H1 (cell line): Measurements from ENCODE around the gene HYAL1. TPM values are rescaled to one million over a fixed set of nuclear protein-coding genes. Genes with fewer than 3 reads are reported as not detected.

Experiments
- CTCF ChIA-PET: fragments of 300-600 bp; sonication (Branson Sonifier 250); formaldehyde crosslinking; loops from one replicate; lab custom pipeline; 2021; ENCODE audit not compliant: partially characterized antibody; lab: Charles Lee
- POLR2A ChIA-PET: fragments of 300-600 bp; sonication (Branson Sonifier 250); formaldehyde crosslinking; loops from one replicate; lab custom pipeline; 2021; ENCODE audit warnings: inconsistent platforms; ENCODE audit not compliant: partially characterized antibody; lab: Charles Lee
- DNase-seq, 2 experiments: peaks; one replicate each; pipeline versions ENCODE4 v3.0.0 to v3.0.0-alpha.2; 2010 to 2022; ENCODE audit warnings: low spot score in 2 of 2, low read depth in 1 of 2, mixed read lengths in 1 of 2
- FAIRE-seq: peaks from 2 replicates; lab custom pipeline; 2011; peaks lifted over from hg19 to GRCh38; lab: Jason Lieb, UNC
- H2AFZ ChIP-seq: 2 replicates; pipeline ENCODE4 v1.8.1; 2012; ENCODE audit warnings: low read length, inconsistent platforms
- H2AK5ac ChIP-seq: 2 replicates; pipeline ENCODE4 v1.6.1; 2013; ENCODE audit warnings: low read depth, low read length
- H2BK120ac ChIP-seq: replicated peaks from 2 replicates; pipeline ENCODE3; 2013; ENCODE audit warnings: low read depth, low read length, inconsistent platforms
- H2BK12ac ChIP-seq: 2 replicates; pipeline ENCODE4 v1.6.1; 2013; ENCODE audit warnings: low read depth, low read length
- H2BK15ac ChIP-seq: 2 replicates; pipeline ENCODE4 v1.6.1; 2013; ENCODE audit warnings: low read length
- H2BK20ac ChIP-seq: 2 replicates; pipeline ENCODE4 v1.6.1; 2013; ENCODE audit warnings: low read length
- H2BK5ac ChIP-seq: 2 replicates; pipeline ENCODE4 v1.6.1; 2013; ENCODE audit warnings: low read depth, low read length
- H3K14ac ChIP-seq: 2 replicates; pipeline ENCODE4 v1.6.1; 2013; ENCODE audit warnings: inconsistent platforms; ENCODE audit not compliant: insufficient read length
- H3K18ac ChIP-seq: 2 replicates; pipeline ENCODE4 v1.6.1; 2013; ENCODE audit warnings: low read length; ENCODE audit errors: extremely low read depth
- H3K23ac ChIP-seq: 2 replicates; pipeline ENCODE4 v1.6.1; 2013; ENCODE audit warnings: inconsistent platforms; ENCODE audit not compliant: insufficient read length
- H3K23me2 ChIP-seq: 2 replicates; pipeline ENCODE4 v1.6.1; 2013; ENCODE audit warnings: low read depth, low read length
- H3K27ac ChIP-seq: 2 replicates; pipeline ENCODE4 v1.6.1; 2011; ENCODE audit warnings: low read depth, low read length, inconsistent platforms
- H3K27me3 ChIP-seq, 4 experiments: replicated peaks in 1 of 4; 1 replicate in 1 of 4; 2 replicates in 3 of 4; pipeline versions ENCODE4 v1.6.1 to v1.8.1; 2011 to 2013; ENCODE audit warnings: low read length in 3 of 4, mild to moderate bottlenecking in 3 of 4, inconsistent platforms in 2 of 4, mixed read lengths in 2 of 4, moderate library complexity in 1 of 4; ENCODE audit not compliant: control insufficient read depth in 3 of 4, insufficient read depth in 3 of 4; ENCODE audit errors: extremely low read depth in 1 of 4
- H3K36me3 ChIP-seq, 4 experiments: 2 replicates each; pipeline versions ENCODE4 v1.6.1 to v1.8.1; 2011 to 2013; ENCODE audit warnings: mild to moderate bottlenecking in 4 of 4, low read length in 3 of 4, moderate library complexity in 2 of 4, control low read depth in 1 of 4, inconsistent platforms in 1 of 4; ENCODE audit not compliant: insufficient read depth in 4 of 4, control insufficient read depth in 2 of 4
- H3K4ac ChIP-seq: replicated peaks from 2 replicates; pipeline ENCODE3; 2013; ENCODE audit warnings: low read length, low read depth, mixed read lengths, inconsistent platforms; ENCODE audit not compliant: insufficient read length
- H3K4me1 ChIP-seq, 4 experiments: replicated peaks in 1 of 4; 1 replicate in 1 of 4; 2 replicates in 3 of 4; pipeline versions ENCODE4 v1.6.1 to v1.8.1; 2011 to 2013; ENCODE audit warnings: low read length in 3 of 4, inconsistent platforms in 2 of 4, mixed read lengths in 1 of 4; ENCODE audit not compliant: insufficient read depth in 4 of 4, control insufficient read depth in 3 of 4
- H3K4me2 ChIP-seq, 2 experiments: 2 replicates each; pipeline versions ENCODE4 v1.6.1 to v1.8.1; 2011 to 2013; ENCODE audit warnings: low read depth in 2 of 2, low read length in 2 of 2, control low read depth in 1 of 2, inconsistent platforms in 1 of 2, mild to moderate bottlenecking in 1 of 2; ENCODE audit not compliant: insufficient read depth in 1 of 2
- H3K4me3 ChIP-seq, 4 experiments: fragments of 200-600, 300-600 bp in 1 of 4; sonication (generic), shearing (Covaris generic), sonication (Bioruptor Twin) in 1 of 4; 2 replicates each; pipeline versions ENCODE4 v1.5.1 to v1.8.1; 2011 to 2016; ENCODE audit warnings: low read length in 4 of 4, low read depth in 3 of 4, control low read depth in 2 of 4, inconsistent platforms in 2 of 4, mild to moderate bottlenecking in 2 of 4, mixed read lengths in 1 of 4, moderate library complexity in 1 of 4; ENCODE audit not compliant: insufficient read depth in 2 of 4; ENCODE audit errors: extremely low read depth in 1 of 4
- H3K56ac ChIP-seq: replicated peaks from 2 replicates; pipeline ENCODE3; 2013; ENCODE audit warnings: low read depth, mild to moderate bottlenecking, mixed read lengths, low read length, inconsistent platforms; ENCODE audit not compliant: insufficient read length
- H3K79me1 ChIP-seq: 2 replicates; pipeline ENCODE4 v1.6.1; 2013; ENCODE audit warnings: low read depth, low read length, control low read depth
- H3K79me2 ChIP-seq, 2 experiments: 2 replicates each; pipeline versions ENCODE4 v1.6.1 to v1.8.1; 2012 to 2013; ENCODE audit warnings: low read length in 2 of 2, mild to moderate bottlenecking in 2 of 2, inconsistent platforms in 1 of 2; ENCODE audit not compliant: insufficient read depth in 2 of 2, control insufficient read depth in 1 of 2
- H3K9ac ChIP-seq, 4 experiments: replicated peaks in 1 of 4; 1 replicate in 1 of 4; 2 replicates in 3 of 4; pipeline versions ENCODE4 v1.6.1 to v1.8.1; 2011 to 2013; ENCODE audit warnings: low read depth in 3 of 4, low read length in 3 of 4, control low read depth in 2 of 4, mild to moderate bottlenecking in 2 of 4, moderate library complexity in 2 of 4, inconsistent platforms in 1 of 4; ENCODE audit errors: extremely low read depth in 1 of 4
- H3K9me3 ChIP-seq, 2 experiments: 2 replicates each; pipeline versions ENCODE4 v1.6.1 to v1.8.1; 2012 to 2013; ENCODE audit warnings: mild to moderate bottlenecking in 2 of 2, moderate library complexity in 2 of 2, control low read depth in 1 of 2, inconsistent platforms in 1 of 2, low read depth in 1 of 2, low read length in 1 of 2, mixed read lengths in 1 of 2; ENCODE audit not compliant: insufficient read depth in 2 of 2
- H4K20me1 ChIP-seq, 2 experiments: replicated peaks in 1 of 2; 2 replicates each; pipeline versions ENCODE3 to v1.8.1; 2011 to 2013; ENCODE audit warnings: inconsistent platforms in 2 of 2, low read length in 2 of 2, mild to moderate bottlenecking in 1 of 2; ENCODE audit not compliant: insufficient read depth in 2 of 2, control insufficient read depth in 1 of 2
- H4K5ac ChIP-seq: 2 replicates; pipeline ENCODE4 v1.6.1; 2013; ENCODE audit warnings: low read length, low read depth, mixed read lengths, inconsistent platforms; ENCODE audit not compliant: insufficient read length
- H4K8ac ChIP-seq: 2 replicates; pipeline ENCODE4 v1.8.0; 2013; ENCODE audit warnings: mild to moderate bottlenecking, moderate library complexity, low read length, inconsistent platforms; ENCODE audit not compliant: insufficient read depth; ENCODE audit errors: extremely low read depth
- H4K91ac ChIP-seq: replicated peaks from 2 replicates; pipeline ENCODE3; 2013; ENCODE audit warnings: low read length, mixed read lengths, inconsistent platforms; ENCODE audit not compliant: insufficient read length
- RNF2 ChIP-seq: fragments of 200-900, 300-1000 bp; sonication (generic); IDR thresholded peaks from 2 replicates; pipeline ENCODE4 v1.7.1; 2016; ENCODE audit warnings: borderline replicate concordance, low read depth, mild to moderate bottlenecking, antibody characterized with exemption, low read length; ENCODE audit not compliant: poor library complexity, severe bottlenecking; ENCODE audit errors: missing control alignments
- RXRA ChIP-seq: IDR thresholded peaks from 2 replicates; pipeline ENCODE4 v1.6.1; 2011; ENCODE audit warnings: low read depth, mild to moderate bottlenecking, low read length, moderate library complexity; ENCODE audit not compliant: insufficient read depth
- WGBS, 2 experiments: shearing (Covaris generic) in 1 of 2; methylation state at CpG; one replicate each; pipeline versions ENCODE4 v1.1.6 to v1.1.7; 2013 to 2015; ENCODE audit warnings: low lambda C conversion rate in 2 of 2, mixed read lengths in 2 of 2, inconsistent platforms in 1 of 2, low coverage in 1 of 2, missing lambda C conversion rate in 1 of 2; ENCODE audit not compliant: insufficient replicate concordance in 2 of 2, insufficient coverage in 1 of 2, insufficient read length in 1 of 2; ENCODE audit errors: extremely low coverage in 1 of 2, missing lambda C conversion rate in 1 of 2; 5-methylcytosine and 5-hydroxymethylcytosine counted together
- polyA plus RNA-seq, 7 experiments: library from polyadenylated mRNA; depleted of rRNA in 3 of 7; stranded (reverse) in 5 of 7; unstranded in 2 of 7; fragments of >200 nt in 5 of 7; fragments of 200-250 nt in 2 of 7; gene quantifications; 1 replicate in 5 of 7; 2 replicates in 1 of 7; 4 replicates in 1 of 7; pipeline versions ENCODE4 v1.2.1 to v1.2.3, GENCODE V29; 2011 to 2013; ENCODE audit warnings: missing spikeins in 2 of 7, mixed read lengths in 2 of 7
- total RNA-seq: library from RNA; stranded (reverse); fragmentation: NEBNext Ultra II Directional; extraction: Animal tissue kit (Norgen Biotek cat#: 25700); gene quantifications from 2 replicates; pipeline ENCODE4 v1.2.1, GENCODE V29; 2021
- TF ChIP-seq, protein P1 (sequence below): IDR thresholded peaks from 2 replicates; pipeline ENCODE4 v1.6.1; 2011; ENCODE audit warnings: low read depth, mild to moderate bottlenecking, low read length; ENCODE audit not compliant: insufficient read depth

Gene HYAL1
- total and polyA plus RNA-seq, 2 of the 8 experiments (the other 6 are each of a cell fraction or from before 2014, with no cell fraction given) = 2.0 to 5.4 TPM

DNA sequence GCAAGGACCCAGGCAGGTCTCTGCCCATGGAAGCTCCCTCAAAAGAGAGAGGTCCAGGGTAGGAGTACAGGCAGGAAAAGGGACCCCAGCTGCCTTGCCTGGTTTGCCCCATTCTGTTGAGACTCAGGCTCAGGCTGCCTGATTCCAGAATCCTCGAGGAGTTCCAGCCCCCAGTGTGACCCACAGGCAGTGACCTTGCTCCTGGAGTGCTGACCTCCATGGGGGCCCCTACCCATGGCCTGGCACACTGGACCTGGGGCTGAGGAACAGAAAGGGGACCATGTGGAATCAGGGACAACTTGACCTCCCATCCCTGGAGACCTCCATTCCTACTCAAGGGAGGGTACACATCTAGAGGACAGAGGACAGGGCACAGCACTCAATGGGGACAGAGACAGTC is 37.8 kb downstream of the HYAL1 start:
- Histone ChIP-seq H2BK15ac (peak overlapping the region; percentile 95; the same call in 1 of the 2 replicates), H3K36me3 (no peaks in the 10 kb centered on the region), H3K27me3 (no peaks in the 10 kb centered on the region; a peak in 2 of 7 replicates), H3K4me1 (peaks cover 0 to 55% (median 42%) of the 10 kb centered on the region in 4 experiments; a peak in 6 of 7 replicates), H2BK20ac (peak overlapping the region; percentile 95; the same call in 1 of the 2 replicates), H2AFZ (no peak overlapping the region), H2AK5ac (peak overlapping the region; percentile 29; the same call in 1 of the 2 replicates), H2BK5ac (peak overlapping the region; percentile 86), H4K8ac (peak overlapping the region; percentile 82), H3K23ac (no peak overlapping the region), H3K56ac (no peak overlapping the region), H4K20me1 (peaks cover 0 to 1% of the 10 kb centered on the region in 2 experiments), H3K27ac (peak overlapping the region; percentile 71), H4K91ac (peak overlapping the region; percentile 38), H3K18ac (peak overlapping the region; percentile 86; the same call in 1 of the 2 replicates), H3K14ac (no peak overlapping the region), H3K9me3 (no peaks in the 10 kb centered on the region), H2BK120ac (no peak overlapping the region), H3K9ac (no peak overlapping the region), H3K4ac (peak overlapping the region; percentile 49), H2BK12ac (peak overlapping the region; percentile 91), H3K79me2 (no peaks in the 10 kb centered on the region), H3K4me3 (no peak overlapping the region), H4K5ac (peak overlapping the region; percentile 74), H3K4me2 (peak overlapping the region; percentile 46 to 58; a peak in 2 of 4 replicates), H3K23me2 (peaks cover 4% of the 10 kb centered on the region; the same call in 1 of the 2 replicates), H3K79me1 (no peaks in the 10 kb centered on the region)
- TF ChIP-seq RXRA (no peak), RNF2 (no peak)
- TF ChIP-seq, protein P1, sequence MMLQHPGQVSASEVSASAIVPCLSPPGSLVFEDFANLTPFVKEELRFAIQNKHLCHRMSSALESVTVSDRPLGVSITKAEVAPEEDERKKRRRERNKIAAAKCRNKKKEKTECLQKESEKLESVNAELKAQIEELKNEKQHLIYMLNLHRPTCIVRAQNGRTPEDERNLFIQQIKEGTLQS = no peak
- ChIA-PET POLR2A (interaction anchor here (0.6 to 3.5 kb wide), 10 partner anchors 10 to 72 kb away, joined by 3 to 19 read pairs (median 4); partner anchors contain the start of genes GNAI2, HYAL3, LSMEM2 and NAA80), CTCF (interaction anchor here (0.9 to 53.5 kb wide), 9 partner anchors 8 to 96 kb away, joined by 3 to 2149 read pairs (median 25); partner anchors contain the start of genes GNAI2, GNAT1, HYAL2 and LSMEM2)
- no peak for FAIRE-seq
- no peak for DNase-seq
- WGBS, 2 experiments = 93% methylated on average over 1 of the region's 1 CpG; no CpG with 5 or more reads in 1 of the 2 experiments
